Stimulated activated CD8-positive, alpha-beta memory T cell treated with anti-CD3 and anti-CD28 coated beads, Interleukin-4, amount 100 ng/mL, for 1 hour (primary cell): ENCODE data around the gene CASP6.
"Not testable (repeated sequence)": the region's sequence is repeated elsewhere in the genome, so short reads cannot be mapped to it uniquely, and the experiment has no call there.

Source experiments
- DNase-seq, 2 donors: peaks; one replicate each; pipeline ENCODE4 v3.0.0-alpha.2; 2020; ENCODE audit warnings: low read depth in 2 of 2, low spot score in 1 of 2

CASP6 gene

DNA sequence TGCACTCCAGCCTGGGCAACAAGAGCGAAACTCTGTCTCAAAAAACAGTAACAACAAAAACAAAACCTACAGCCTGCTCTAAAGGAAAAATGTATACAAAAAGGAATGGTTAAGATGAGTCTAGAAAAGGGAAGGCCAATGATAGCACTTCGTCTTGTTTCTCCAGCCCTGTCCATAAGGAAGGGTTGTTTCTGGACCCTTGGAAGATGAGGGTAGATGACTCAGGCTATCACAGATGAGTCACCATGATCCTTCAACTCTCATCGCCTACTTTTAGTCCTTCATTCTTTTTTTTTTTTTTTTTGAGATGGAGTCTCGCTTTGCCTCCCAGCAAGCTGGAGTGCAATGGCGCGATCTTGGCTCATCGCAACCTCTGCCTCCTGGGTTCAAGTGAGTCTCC lies 17.8 kb upstream of the CASP6 start:
- DNase-seq = no peak

DNA sequence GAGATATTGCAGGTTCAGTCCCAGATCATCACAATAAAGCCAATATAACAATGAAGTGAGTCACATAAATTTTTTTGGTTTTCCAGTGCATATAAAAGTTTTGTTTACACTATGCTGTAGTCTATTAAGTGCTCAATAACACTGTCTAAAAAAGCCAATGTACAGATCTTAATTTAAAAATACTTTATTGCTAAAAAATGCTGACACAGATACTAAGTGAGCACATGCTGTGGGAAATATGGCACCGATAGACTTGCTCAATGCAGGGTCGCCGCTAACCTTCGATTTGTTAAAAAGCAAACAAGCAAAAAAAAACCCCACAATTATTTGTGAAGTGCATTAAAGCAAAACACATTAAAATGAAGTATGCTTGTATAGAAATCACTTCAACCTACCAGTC lies 16.4 kb upstream of the CASP6 start:
- no peak for DNase-seq

DNA sequence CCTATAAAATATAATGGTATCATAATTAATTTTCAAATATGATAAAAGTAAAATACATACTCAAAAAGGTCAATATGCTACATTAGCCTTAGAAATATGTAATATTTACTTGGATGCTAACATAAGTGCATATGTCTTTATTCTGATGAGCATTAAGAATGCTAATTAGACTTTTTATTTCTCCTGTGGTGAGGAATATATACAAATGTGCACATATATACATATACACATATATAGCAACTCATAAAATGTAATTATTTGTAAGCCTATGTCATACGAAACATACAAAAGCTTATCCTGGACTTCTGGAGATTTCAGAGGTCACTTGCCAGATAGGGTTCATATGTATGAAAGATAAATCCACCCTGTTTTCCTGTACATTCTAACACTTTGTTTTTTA lies 15.5 kb upstream of the CASP6 start:
- no peak for DNase-seq

DNA sequence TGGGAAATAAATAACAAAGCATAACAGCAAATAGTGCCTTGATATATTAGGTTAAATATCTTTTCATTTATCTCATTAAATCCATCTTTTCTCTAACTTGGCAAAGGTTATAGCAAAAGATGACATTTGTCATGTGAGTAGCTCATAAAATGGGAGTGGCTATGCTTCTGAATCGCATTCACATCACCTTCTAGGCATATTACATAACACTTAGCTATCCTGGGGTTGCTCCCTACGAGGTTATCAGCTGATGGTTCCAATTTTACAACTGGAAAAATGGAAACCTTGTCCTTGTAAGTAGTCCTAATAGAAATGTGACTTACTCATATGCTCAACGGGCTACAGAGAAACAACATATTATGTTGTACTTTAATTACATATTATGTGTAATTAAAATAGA lies 10.3 kb upstream of the CASP6 start:
- no peak for DNase-seq

DNA sequence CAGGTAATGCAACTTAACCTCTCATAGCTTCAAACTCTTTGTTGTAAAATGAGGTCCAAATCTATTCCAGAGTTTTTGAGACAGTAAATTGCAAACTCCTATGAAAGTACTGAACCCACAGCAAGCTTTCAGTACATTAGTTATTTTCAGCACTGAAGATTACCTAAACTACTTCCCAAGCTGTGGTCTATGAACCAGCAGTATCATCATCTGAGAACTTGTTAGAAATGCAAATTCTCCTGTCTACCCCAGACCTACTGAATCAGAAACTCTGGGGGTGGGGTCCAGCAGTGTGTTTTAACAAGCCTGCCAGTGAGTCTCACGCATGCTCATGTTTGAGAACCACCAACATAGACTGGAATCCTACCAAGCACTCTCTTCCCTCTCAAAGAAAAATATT lies 5.7 kb upstream of the CASP6 start:
- DNase-seq = no peak

DNA sequence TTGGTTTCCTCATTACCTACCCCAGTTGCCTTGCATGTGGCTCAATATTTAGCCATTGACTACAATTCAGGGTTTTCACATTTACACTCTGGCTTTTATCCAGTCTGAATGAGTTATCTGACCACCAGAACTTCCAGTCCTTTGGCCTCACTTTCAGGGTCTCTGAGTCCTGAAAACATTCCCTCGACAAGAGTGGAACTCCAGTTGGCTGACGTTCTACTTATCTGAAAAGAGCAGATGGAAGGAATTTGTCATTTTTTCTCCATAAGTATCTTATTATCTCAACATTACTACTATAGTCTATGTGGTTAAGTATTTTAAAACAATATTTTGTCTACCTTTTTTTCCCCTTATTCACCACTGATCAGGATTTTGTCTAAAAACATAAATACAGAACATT lies 5.2 kb upstream of the CASP6 start:
- no peak for DNase-seq

DNA sequence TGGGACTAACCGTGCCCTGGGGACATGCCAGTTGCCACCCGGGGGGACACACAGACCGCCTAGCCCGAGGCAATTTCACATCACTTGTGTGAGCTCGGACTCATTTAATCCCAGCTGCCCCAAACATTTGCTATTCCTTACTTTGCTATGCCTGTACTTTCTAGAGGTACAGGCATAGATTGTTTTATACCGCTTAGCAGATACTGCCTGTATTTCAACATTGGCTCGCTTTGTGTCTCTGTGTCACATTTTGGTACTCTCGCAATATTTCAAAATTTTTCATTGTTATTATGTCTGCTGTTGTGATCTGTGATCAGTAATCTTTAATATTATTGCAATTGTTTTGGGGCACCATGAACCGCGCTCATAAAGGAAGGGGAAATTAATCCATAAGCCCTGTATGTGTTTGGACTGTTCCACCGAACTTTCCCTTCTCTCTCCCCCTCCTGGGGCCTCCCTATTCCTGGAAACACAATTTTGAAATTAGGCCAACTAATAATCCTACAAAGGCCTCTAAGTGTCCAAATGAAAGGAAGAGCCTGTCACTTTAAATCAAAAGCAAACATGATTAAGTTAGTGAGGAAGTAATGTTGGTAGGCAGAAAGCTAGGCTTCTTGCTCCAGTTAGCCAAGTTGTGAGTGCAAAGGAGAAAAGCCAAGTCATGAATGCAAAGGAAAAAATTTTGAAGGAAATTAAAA lies 568 bp upstream of the CASP6 start:
- no peak for DNase-seq

DNA sequence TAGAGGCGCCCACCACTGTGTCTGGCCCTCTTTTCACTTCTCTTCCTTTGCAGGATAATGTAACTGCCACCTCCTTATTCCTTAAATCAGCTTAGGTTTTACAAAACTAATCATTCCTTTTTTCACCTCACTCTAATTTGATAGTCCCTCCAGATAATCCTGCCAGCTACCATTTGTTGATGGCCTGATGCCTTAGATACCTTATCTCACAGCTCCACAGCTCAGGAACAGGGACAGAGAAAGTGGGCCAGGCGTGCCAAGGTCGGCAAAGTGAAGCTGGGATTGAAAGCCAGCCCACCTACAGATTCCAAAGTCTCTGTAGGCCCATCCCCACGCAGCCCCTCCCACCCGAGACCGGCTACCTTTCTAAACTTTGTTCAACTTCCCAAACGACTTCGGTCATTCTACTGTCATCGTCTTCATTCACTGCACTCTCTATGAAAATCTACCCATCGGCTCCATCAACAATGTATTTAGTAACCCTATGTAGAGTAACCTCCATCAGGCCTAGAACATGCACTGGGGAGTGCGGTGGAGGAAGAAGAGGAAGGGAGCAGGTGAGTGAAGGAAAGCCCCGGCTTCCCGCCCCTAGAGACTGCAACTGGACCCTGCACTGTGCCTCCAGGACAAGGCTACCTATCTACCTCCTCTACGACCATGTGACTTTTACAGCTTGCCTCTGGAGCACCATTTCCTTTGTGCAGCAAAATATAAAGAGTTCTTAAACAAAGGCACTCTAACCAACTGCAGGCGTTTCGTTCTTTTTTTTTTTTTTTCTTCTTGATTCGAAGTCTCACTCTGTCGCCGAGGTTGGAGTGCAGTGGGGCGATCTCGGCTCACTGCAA lies 1.5 kb downstream of the CASP6 start:
- DNase-seq = no peak

DNA sequence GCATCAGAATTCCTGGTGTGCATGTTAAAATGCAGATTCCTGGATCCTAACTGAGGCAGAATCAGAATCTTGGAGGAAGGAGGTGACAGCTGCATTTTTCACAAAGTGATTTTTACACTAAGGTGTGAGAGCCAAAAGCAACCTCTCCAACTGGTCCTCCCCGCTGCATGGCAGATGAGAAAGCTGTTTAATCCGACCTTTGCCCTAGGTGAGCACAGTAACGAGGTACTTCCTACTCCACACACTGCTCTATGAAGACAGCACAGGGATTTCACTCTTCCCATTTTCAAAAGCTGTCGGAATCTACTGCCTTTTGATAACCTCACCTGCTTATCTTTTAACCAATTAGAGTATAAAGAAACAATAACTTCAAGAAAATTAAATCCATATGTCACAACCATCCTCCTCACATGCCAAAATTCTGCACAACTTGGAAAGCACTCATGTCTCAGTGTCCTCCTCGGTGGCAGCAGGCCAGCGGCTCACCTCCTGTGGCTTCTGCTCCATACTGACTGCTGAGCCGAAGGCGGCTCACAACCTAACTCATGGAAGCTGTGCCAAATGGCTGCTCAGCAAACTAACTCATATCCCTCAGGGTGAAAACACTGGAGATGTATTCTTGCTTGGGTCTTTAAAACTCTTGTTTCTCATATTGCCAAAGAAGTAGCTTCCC lies 3.6 kb downstream of the CASP6 start:
- no peak for DNase-seq

DNA sequence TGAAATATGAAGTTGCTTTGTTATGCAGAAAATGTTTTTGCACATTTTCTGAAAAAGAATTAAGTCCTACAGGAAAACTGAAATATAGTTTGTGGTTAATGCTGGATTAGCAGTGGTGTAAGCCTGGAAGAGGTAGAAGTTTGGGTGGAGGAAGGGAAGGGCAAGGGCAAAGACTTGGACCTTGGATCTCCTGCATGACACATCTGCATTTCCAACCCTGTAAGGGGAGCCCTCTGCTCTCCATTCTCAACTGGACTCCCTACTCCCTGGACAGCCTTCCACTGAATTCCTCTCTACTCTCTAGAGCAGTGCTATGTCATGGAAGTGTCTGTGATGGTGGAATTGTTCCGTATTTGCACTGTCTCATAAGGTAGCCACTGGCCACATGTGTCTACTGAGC lies 4.6 kb downstream of the CASP6 start:
- no peak for DNase-seq

DNA sequence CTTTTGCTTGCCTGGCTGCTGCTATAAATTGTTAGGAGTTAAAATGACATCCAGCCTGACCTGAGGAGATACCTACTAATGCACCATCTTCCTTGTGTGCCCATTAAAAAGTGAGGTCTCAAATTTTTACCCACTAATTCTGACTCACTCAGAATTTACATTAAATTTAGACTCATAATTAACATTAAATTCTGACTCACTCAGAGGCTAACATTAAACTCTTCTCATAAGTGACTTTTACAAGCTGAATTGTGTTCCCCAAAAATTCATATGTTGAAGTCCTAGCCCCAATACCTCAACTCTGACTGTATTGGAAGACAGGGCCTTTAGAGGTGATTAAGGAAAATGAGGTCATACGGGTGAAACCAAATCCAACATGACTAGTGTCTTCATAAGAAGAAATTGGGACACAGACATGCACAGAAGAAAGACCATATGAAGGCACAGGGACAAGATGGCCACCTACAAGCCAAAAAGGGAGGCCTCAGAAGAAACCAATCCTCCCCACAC lies 11.8 kb downstream of the CASP6 start:
- no peak for DNase-seq

DNA sequence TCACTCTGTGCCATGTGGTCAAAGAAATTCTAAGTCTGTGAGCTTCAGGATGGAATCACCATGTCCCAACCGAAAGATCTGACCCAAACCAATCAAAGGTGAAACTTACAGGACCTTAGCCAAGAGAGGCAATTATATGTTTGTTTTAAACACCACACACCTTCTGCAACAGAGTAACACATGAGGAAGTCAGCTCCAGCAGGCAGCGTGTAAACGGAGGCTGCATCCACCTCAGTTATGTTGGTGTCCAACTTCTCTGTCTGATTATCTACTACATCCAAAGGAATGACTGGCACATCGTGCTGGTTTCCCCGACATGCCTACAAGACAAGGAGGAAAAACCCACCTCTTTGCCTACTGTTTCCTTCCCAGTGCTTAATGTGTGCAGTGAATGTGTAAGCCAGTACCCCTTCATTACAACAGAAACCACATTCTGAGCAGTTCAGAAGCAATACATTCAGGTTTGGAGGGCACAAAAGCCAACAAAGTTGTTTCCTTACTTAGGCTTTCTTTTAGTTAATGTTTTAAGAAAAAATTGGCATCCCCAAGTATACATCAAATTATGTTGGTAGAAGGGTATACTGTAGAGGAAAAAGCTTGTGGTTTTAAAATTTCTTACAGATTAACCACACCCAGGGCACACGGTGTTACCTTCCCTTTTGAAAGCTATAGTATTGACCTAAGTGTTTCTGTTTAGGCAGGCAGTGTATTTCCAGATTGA lies 12.4 kb downstream of the CASP6 start:
- DNase-seq = no peak

DNA sequence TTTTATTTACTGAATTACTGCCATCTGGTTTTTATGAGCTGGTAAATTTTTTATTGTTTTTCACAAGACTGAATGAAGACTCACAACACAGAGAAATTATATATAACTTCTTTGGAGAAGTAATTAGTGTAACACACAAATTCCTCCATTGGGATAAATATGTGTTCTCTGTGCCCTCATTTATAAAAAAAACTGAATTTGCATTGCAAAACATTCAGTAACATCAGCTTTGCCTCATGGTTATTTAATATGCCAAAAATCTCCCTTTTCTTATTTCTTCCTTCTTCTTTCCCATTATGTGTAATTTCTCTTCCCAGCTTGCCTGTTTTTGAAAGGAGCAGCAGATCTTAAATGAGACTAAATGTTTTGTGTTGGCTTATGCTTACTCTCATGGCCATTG lies 18.5 kb downstream of the CASP6 start:
- no peak for DNase-seq

DNA sequence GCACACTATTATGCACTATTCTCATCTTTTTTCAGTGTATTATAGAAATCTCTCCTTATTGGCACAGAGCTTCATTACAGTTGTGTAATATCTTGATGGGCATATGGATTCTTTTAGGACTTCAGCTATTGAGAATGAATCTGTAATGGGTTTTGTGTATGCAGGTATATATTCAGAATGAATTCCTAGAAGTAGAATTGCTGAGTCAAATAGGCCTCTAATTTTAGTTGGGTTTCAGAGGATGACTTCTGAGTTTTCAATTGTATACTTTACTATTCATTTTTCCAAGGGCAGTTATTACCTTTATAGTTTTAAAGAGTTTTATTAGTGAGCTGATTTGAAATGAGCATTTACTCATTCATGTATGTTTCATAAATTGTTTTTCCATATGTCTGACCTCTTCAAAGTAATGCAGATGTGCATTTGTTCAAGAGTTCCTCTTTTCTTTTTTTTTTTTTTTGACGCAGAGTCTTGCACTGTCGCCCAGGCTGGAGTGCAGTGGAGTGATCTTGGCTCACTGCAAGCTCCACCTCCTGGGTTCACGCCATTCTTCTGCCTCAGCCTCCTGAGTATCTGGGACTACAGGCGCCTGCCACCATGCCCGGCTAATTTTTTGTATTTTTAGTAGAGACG lies 19.5 kb downstream of the CASP6 start:
- DNase-seq = no peak

DNA sequence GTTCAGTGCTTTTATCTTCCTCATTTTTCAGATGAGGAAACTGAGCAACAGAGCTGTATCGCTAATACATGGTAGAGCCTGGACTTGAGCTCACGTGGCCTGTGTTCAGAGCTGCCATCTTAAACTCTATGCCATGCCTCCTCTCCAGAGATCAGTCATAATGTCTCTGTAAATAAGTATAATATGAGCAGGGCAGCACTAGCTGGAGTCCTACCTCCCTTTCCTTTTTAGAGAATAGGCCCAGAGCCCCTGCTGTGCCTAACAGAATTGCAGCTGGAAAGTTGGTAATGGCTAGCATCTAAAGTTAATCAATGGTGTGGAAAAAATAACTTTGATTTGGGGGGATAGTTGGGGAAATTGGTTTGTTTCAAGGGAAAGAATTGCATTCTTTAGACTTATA lies 20.4 kb downstream of the CASP6 start:
- DNase-seq = no peak

DNA sequence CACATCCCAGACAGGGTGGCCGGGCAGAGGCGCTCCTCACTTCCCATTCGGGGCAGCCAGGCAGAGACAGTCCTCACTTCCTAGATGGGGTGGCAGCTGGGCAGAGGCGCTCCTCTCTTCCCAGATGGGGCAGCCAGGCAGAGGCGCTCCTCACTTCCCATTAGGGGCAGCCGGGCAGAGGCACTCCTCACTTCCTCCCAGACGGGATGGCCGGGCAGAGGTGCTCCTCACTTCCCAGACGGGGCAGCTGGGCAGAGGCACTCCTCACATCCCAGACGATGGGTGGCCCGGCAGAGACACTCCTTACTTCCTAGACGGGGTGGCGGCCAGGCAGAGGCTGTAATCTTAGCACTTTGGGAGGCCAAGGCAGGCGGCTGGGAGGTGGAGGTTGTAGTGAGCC lies 24.3 kb downstream of the CASP6 start:
- not testable (repeated sequence) for DNase-seq

DNA sequence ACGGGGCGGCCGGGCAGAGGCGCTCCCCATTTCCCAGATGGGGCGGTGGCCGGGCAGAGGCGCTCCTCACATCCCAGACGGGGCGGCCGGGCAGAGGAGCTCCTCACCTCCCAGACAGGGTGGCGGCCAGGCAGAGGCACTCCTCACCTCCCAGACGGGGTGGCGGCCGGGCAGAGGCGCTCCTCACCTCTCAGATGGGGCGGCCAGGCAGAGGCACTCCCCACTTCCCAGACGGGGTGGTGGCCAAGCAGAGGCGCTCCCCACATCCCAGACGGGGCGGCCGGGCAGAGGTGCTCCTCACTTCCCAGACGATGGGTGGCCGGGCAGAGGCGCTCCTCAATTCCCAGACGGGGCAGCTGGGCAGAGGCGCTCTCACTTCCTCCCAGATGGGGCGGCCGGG lies 24.8 kb downstream of the CASP6 start:
- not testable (repeated sequence) for DNase-seq

DNA sequence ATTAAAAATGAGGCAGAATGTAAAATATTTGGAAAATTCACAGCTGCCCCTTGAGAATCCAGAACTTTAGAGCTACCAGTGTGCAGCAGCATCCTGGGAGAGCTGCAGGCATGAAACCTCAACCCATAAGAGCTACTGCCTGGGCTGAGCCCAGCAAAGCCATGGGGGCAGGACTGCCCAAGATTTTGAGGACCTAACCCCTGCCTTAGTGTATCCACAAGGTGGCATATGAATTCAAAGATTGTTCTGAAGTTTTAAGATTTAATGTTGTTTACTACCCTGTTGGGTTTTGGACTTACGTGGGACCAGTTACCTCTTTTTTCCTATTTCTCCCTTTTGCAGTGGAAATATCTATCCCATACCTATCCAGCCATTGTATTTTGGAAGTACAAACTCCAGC lies 26.4 kb downstream of the CASP6 start:
- DNase-seq = no peak

DNA sequence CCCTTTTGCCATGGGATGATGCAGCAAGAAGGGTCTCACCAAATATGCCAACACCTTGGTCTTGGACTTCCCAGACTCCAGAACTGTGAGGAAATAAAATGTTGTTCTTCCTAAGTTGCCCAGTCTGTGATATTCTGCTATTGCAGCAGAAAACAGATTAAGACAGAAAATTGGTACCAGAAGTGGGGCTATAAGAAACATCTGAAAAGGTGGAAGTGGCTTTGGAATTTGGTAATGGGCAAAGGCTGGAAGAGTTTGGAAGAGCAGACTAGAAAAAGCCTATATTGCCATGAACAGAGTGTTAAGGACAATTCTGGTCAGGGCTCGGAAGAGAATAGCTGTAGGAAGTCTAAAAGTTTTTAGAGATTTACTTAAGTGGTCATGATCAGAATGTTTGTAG lies 27.4 kb downstream of the CASP6 start:
- DNase-seq = no peak

DNA sequence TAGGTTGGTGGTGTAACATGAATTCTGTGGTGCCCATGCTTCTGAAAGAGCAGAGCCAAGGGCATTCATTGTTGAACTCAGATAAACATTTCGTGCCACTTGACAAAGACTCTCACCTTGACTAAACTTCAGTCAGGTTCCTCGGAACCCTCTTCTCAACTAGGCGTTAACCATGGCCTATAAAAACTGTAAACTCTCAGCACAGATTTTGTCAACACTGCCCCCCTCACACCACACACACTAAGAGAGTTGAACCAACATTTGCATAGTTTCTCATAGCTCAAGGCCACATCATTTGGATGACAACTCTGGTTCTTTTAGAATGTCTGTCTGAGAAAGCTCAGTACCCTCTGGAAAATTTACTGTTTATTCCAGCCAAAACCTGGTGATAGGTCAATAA lies 28.1 kb downstream of the CASP6 start:
- no peak for DNase-seq

DNA sequence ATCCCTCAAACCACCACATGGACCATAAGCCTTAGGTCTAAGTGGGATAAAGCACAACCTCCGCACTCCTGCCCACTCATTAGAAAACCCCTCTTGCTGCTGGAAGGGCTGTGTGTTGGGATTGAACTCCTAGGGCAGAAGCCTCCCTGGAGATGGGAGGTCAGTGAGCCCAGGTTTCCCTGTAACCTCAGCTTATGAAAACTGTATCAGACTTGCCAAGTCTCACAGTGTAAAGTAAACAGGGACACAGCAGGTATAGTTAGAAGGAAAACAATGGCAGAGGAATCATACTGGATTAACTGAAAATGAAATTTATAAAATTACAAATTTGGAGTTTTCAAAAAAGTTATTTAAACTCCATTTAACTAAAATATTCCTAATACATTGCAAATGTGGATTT lies 29.9 kb downstream of the CASP6 start:
- no peak for DNase-seq
